ENCODE results near the gene PSD4. TPM values are rescaled to one million over a fixed set of nuclear protein-coding genes. Genes with fewer than 3 reads are reported as not detected.

PSD4 gene
- total RNA-seq, 1 experiment from 2014 or later, result 12.6 TPM

DNA sequence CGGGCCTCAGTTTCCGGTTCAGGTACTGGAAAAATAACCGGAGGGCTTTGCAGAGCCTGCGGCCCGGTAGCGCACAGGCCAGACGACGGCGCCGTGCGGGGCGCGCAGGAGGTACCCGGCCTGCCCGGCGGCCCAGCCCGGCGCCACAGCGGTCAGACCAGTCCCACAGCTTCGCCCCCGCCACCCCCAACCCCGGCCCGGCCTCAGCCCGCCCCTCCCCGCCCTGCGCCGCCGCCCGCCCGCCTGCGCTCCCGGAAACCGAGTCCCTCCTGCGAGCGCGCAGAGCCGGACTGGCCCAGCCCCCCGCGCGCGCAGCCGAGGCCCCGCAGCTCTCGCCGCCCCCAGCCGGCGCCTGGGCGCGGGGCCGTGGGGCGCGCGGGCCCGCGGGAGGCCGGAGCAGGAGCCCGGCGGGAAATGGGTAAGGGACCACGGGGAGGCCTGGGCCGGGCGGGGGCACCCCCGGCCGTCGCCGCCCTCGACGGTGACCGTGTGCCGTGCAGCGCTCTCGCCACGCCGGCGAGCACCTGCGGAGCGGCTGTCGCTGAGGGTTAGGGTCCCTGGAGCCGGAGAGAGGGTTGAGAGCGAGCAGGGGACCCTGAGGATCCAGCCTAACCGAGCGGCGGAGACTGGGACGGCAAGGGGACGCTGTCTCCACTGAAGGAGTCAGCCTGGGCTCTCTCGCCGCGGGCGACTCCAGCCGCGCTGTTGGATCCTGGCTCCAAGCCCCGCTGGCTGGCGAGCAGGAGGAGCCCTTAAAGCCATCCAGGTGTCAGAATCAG, 16.5 kb upstream of the PSD4 start:
- Histone ChIP-seq H3K79me2 (ENCODE audit: insufficient read depth, low read length) (no peaks in the 10 kb centered on the region), H3K9me3 (ENCODE audit: control insufficient read depth in 1 of 2, insufficient read depth in 1 of 2, low read depth in 1 of 2, low read length in 2 of 2) (no peaks in the 10 kb centered on the region), H3K4me2 (ENCODE audit: low read length) (peak overlapping the region; percentile 100), H3K9ac (ENCODE audit: low read length) (peak overlapping the region; percentile 77), H3K9me2 (ENCODE audit: insufficient read depth) (no peaks in the 10 kb centered on the region), H2AFZ (ENCODE audit: low read depth, low read length, poor library complexity, severe bottlenecking) (peak overlapping the region; percentile 71), H3K4me3 (replicated peaks in 1 of 2; ENCODE audit: low read depth in 1 of 2, low read length in 2 of 2) (peak overlapping the region; percentile 66 to 74), H3K4me1 (ENCODE audit: control insufficient read depth in 1 of 2, insufficient read depth in 2 of 2, low read length in 2 of 2) (peaks cover 22 to 35% of the 10 kb centered on the region in 2 experiments; a peak in 3 of 4 replicates), H4K20me1 (ENCODE audit: insufficient read depth) (no peaks in the 10 kb centered on the region), H3K27me3 (ENCODE audit: insufficient read depth, low read length) (no peaks in the 10 kb centered on the region), H3K36me3 (ENCODE audit: control insufficient read depth in 1 of 2, insufficient read depth in 2 of 2, low read length in 2 of 2) (no peaks in the 10 kb centered on the region), H3K27ac (ENCODE audit: low read depth, low read length) (peak overlapping the region; percentile 80)
- peak; percentile 31; the same call in 1 of the 2 replicates for TF ChIP-seq POLR2AphosphoS5 (IDR thresholded peaks at IDR 0.05; ENCODE audit: low read depth, low read length)
- TF ChIP-seq ZFX (IDR thresholded peaks at IDR 0.05), result peak; percentile 77
- TF ChIP-seq, protein P1, sequence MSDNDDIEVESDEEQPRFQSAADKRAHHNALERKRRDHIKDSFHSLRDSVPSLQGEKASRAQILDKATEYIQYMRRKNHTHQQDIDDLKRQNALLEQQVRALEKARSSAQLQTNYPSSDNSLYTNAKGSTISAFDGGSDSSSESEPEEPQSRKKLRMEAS (IDR thresholded peaks at IDR 0.05), result peak; percentile 15; the same call in 1 of the 2 replicates
- peak; percentile 71 for TF ChIP-seq EGR1 (IDR thresholded peaks at IDR 0.05; ENCODE audit: low read depth)
- no peak for TF ChIP-seq CEBPB (IDR thresholded peaks at IDR 0.05; ENCODE audit: low read depth)
- ChIA-PET RAD21 (ENCODE audit: low non-redundant PET in 1 of 2, low total read pairs in 2 of 2, uncharacterized antibody in 2 of 2, unreplicated experiment in 2 of 2) (interaction anchor here in 1 of 2 experiments (1.2 kb wide), 1 partner anchor 19 kb away, joined by 4 read pairs; no protein-coding TSS in a partner anchor), POLR2A (interaction anchor here (0.6 to 1.9 kb wide), 5 partner anchors 19 to 47 kb away, joined by 3 to 8 read pairs (median 5); no protein-coding TSS in a partner anchor), CTCF (interaction anchor here (0.7 to 5.3 kb wide), 5 partner anchors 19 to 79 kb away, joined by 3 to 51 read pairs (median 4); no protein-coding TSS in a partner anchor)
- BruUV-seq (replicated peaks), result no TSS peak
- intact Hi-C loops (cut with micrococcal nuclease), result loop anchor here (5.0 kb wide), 1 partner anchor 40 kb away; no protein-coding TSS in a partner anchor
- DNase-seq (ENCODE audit: low read depth, low spot score) (no peak), ATAC-seq (peak; percentile 84)

DNA sequence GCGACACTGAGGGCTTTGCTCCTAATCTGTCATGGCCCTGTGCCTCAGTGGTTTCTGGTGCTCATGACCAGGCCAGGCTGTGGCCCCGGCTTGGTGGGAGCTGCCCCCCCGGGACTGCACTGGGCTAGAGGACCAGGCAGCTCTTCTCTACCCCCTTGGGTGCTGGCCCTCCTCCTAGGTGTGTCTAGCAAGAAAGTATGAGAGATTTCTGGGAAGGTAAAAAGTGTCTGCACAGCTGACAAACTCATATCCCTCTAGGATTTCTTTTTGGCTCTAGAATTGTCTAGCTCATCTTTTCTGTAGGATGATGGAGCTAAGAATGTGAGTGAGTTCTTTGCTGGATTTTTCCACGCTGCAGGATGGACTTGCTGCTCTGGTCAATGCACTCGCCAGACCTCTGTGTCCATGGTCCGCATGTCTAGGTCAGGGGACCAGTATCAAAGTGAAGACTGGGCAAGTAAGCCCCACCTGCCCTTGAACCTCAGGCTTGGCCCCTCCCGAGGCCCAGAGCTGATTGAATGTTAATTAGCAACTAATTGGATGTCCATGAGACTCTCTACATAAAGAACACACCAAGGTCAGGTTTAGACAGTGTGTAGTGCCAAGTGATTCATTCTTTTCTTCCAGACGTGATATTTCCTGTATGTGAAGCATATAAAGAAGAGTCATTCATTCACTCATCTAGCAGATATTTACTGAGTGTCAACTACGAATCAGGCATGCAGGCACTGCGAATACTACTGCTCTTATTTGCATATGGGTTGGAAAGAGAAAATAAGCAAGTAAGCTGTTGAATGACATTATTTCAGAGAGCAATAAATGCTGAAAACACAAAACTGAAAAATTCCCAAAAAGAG, 15.6 kb upstream of the PSD4 start:
- POLR2A ChIA-PET, result interaction anchor here (0.6 to 1.0 kb wide), 2 partner anchors 20 to 41 kb away, joined by 3 read pairs; no protein-coding TSS in a partner anchor
- peak; percentile 26 for ATAC-seq
- no peak for TF ChIP-seq EZH2 (IDR thresholded peaks at IDR 0.05)
- TF ChIP-seq SP1 (IDR thresholded peaks at IDR 0.05; ENCODE audit: low read depth), result peak; percentile 32; the same call in 1 of the 2 replicates
- TF ChIP-seq FOSL1 (IDR thresholded peaks at IDR 0.05; ENCODE audit: low read depth), result peak; percentile 24; the same call in 1 of the 2 replicates
- TF ChIP-seq, protein P2, sequence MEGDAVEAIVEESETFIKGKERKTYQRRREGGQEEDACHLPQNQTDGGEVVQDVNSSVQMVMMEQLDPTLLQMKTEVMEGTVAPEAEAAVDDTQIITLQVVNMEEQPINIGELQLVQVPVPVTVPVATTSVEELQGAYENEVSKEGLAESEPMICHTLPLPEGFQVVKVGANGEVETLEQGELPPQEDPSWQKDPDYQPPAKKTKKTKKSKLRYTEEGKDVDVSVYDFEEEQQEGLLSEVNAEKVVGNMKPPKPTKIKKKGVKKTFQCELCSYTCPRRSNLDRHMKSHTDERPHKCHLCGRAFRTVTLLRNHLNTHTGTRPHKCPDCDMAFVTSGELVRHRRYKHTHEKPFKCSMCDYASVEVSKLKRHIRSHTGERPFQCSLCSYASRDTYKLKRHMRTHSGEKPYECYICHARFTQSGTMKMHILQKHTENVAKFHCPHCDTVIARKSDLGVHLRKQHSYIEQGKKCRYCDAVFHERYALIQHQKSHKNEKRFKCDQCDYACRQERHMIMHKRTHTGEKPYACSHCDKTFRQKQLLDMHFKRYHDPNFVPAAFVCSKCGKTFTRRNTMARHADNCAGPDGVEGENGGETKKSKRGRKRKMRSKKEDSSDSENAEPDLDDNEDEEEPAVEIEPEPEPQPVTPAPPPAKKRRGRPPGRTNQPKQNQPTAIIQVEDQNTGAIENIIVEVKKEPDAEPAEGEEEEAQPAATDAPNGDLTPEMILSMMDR (IDR thresholded peaks at IDR 0.05 in 2 of 3, conservative IDR thresholded peaks at IDR 0.05 in 1 of 3; ENCODE audit: borderline replicate concordance in 1 of 3, insufficient read depth in 1 of 3, low read depth in 2 of 3, low read length in 2 of 3), result no peak
- TF ChIP-seq JUND (IDR thresholded peaks at IDR 0.05), result peak; percentile 23; the same call in 1 of the 2 replicates
- no peak for TF ChIP-seq SIN3A (IDR thresholded peaks at IDR 0.05; ENCODE audit: low read depth)
- no peaks in the 10 kb centered on the region for H3K9me3 ChIP-seq (ENCODE audit: control insufficient read depth in 1 of 2, insufficient read depth in 1 of 2, low read depth in 1 of 2, low read length in 2 of 2)
- H4K20me1 ChIP-seq (ENCODE audit: insufficient read depth), result no peaks in the 10 kb centered on the region
- H2AFZ ChIP-seq (ENCODE audit: low read depth, low read length, poor library complexity, severe bottlenecking), result no peak overlapping the region
- DNase-seq (ENCODE audit: low read depth, low spot score), result no peak
- no peaks in the 10 kb centered on the region for H3K79me2 ChIP-seq (ENCODE audit: insufficient read depth, low read length)
- peak overlapping the region; percentile 100 for H3K4me2 ChIP-seq (ENCODE audit: low read length)
- H3K36me3 ChIP-seq (ENCODE audit: control insufficient read depth in 1 of 2, insufficient read depth in 2 of 2, low read length in 2 of 2), result no peaks in the 10 kb centered on the region
- peaks cover 22 to 35% of the 10 kb centered on the region in 2 experiments; a peak in 3 of 4 replicates for H3K4me1 ChIP-seq (ENCODE audit: control insufficient read depth in 1 of 2, insufficient read depth in 2 of 2, low read length in 2 of 2)
- no TSS peak for BruUV-seq (replicated peaks)
- H3K27ac ChIP-seq (ENCODE audit: low read depth, low read length), result peak overlapping the region; percentile 80
- intact Hi-C loops (cut with micrococcal nuclease), result loop anchor here (5.0 kb wide), 1 partner anchor 39 kb away; no protein-coding TSS in a partner anchor
- H3K4me3 ChIP-seq (replicated peaks in 1 of 2; ENCODE audit: low read depth in 1 of 2, low read length in 2 of 2), result peak overlapping the region; percentile 66 to 74
- no peaks in the 10 kb centered on the region for H3K27me3 ChIP-seq (ENCODE audit: insufficient read depth, low read length)
- CTCF ChIA-PET, result interaction anchor here (0.7 to 5.3 kb wide), 3 partner anchors 20 to 46 kb away, joined by 3 to 51 read pairs (median 4); no protein-coding TSS in a partner anchor
- RAD21 ChIA-PET (ENCODE audit: low non-redundant PET in 1 of 2, low total read pairs in 2 of 2, uncharacterized antibody in 2 of 2, unreplicated experiment in 2 of 2), result no interaction called here
- peak overlapping the region; percentile 77 for H3K9ac ChIP-seq (ENCODE audit: low read length)
- no peaks in the 10 kb centered on the region for H3K9me2 ChIP-seq (ENCODE audit: insufficient read depth)

Measured in HCT116 (cell line).